HepG2 (cell line): ENCODE measurements around the gene DGAT2. TPM values are rescaled to one million over a fixed set of nuclear protein-coding genes. Genes with fewer than 3 reads are reported as not detected.

Experiments used
- ARID2 ChIP-seq: sonication (generic); formaldehyde crosslinking; IDR thresholded peaks from 2 replicates; pipeline ENCODE4 v1.8.1; 2022; ENCODE audit warnings: mild to moderate bottlenecking, missing genetic modification reagents, borderline replicate concordance
- EHMT2 ChIP-seq: fragments of 200-600 bp; sonication (generic); IDR thresholded peaks from 2 replicates; pipeline ENCODE4 v1.7.0; 2017; ENCODE audit warnings: antibody characterized with exemption, low read depth, low read length, borderline replicate concordance
- GATA4 ChIP-seq: sonication (generic); IDR thresholded peaks from 2 replicates; pipeline ENCODE4 v1.6.1; 2016; ENCODE audit warnings: antibody characterized with exemption, low read depth, borderline replicate concordance
- HNRNPL ChIP-seq: fragments of 200-400 bp; formaldehyde crosslinking; IDR thresholded peaks from 2 replicates; pipeline ENCODE4 v1.6.1; 2017; ENCODE audit warnings: mild to moderate bottlenecking, low read depth, low read length
- JDP2 ChIP-seq: sonication (generic); formaldehyde crosslinking; IDR thresholded peaks from 2 replicates; pipeline ENCODE4 v1.8.1; 2022; ENCODE audit warnings: missing genetic modification reagents, borderline replicate concordance
- MAFG ChIP-seq: sonication (generic); formaldehyde crosslinking; IDR thresholded peaks from 2 replicates; pipeline ENCODE4 v1.5.1; 2020; ENCODE audit warnings: mild to moderate bottlenecking, missing genetic modification reagents
- MEIS1 ChIP-seq: sonication (generic); formaldehyde crosslinking; IDR thresholded peaks from 2 replicates; pipeline ENCODE4 v1.9.0; 2021; ENCODE audit warnings: mild to moderate bottlenecking, missing genetic modification reagents, moderate library complexity, borderline replicate concordance
- MTA3 ChIP-seq: sonication (generic); formaldehyde crosslinking; IDR thresholded peaks from 2 replicates; pipeline ENCODE4 v1.4.0; 2020; ENCODE audit warnings: missing genetic modification reagents
- SOX13 ChIP-seq, 3 experiments: fragments of 450-650 bp in 1 of 3; sonication (generic) in 1 of 3; formaldehyde crosslinking in 1 of 3; IDR thresholded peaks in 2 of 3; conservative IDR thresholded peaks in 1 of 3; 2 replicates each; pipeline versions ENCODE4 v1.5.0 to v1.6.1; 2016 to 2020; ENCODE audit warnings: antibody characterized with exemption in 1 of 3, mild to moderate bottlenecking in 1 of 3, missing compliant biosample characterization in 1 of 3, missing genetic modification reagents in 1 of 3, moderate library complexity in 1 of 3
- TP53 ChIP-seq: sonication (generic); formaldehyde crosslinking; conservative IDR thresholded peaks from 2 replicates; pipeline ENCODE4 v1.4.0; 2020; ENCODE audit warnings: missing genetic modification reagents
- YY1 ChIP-seq: IDR thresholded peaks from 2 replicates; pipeline ENCODE4 v1.6.1; 2011; ENCODE audit warnings: low read length, low read depth, moderate library complexity, mild to moderate bottlenecking; ENCODE audit not compliant: insufficient read depth, insufficient replicate concordance
- ZNF138 ChIP-seq: sonication (generic); formaldehyde crosslinking; IDR thresholded peaks from 2 replicates; pipeline ENCODE4 v1.5.0; 2020; ENCODE audit warnings: mild to moderate bottlenecking, low read depth, missing genetic modification reagents
- ZNF20 ChIP-seq: sonication (generic); formaldehyde crosslinking; IDR thresholded peaks from 2 replicates; pipeline ENCODE4 v1.4.0; 2020; ENCODE audit warnings: mild to moderate bottlenecking, moderate library complexity, missing genetic modification reagents
- ZNF205 ChIP-seq: IDR thresholded peaks from 2 replicates; pipeline ENCODE4 v1.6.1; 2018; ENCODE audit warnings: missing biosample characterization, missing genetic modification reagents
- ZNF564 ChIP-seq: sonication (generic); formaldehyde crosslinking; IDR thresholded peaks from 2 replicates; pipeline ENCODE4 v1.8.1; 2023; ENCODE audit warnings: mild to moderate bottlenecking, missing genetic modification reagents
- ZNF839 ChIP-seq: sonication (generic); formaldehyde crosslinking; IDR thresholded peaks from 2 replicates; pipeline ENCODE4 v1.4.0; 2020; ENCODE audit warnings: missing genetic modification reagents, mild to moderate bottlenecking, borderline replicate concordance
- ZZZ3 ChIP-seq: sonication (generic); formaldehyde crosslinking; IDR thresholded peaks from 2 replicates; pipeline ENCODE4 v1.4.0; 2020; ENCODE audit warnings: missing genetic modification reagents, mild to moderate bottlenecking, borderline replicate concordance
- polyA plus RNA-seq, 8 experiments: library from polyadenylated mRNA; depleted of rRNA in 3 of 8; stranded (reverse) in 7 of 8; unstranded in 1 of 8; fragments of >200 nt; fragmentation: Illumina TruSeq in 4 of 8; extraction: Trizol in 4 of 8; gene quantifications; 2 replicates each; pipeline versions ENCODE4 v1.2.1 to v1.2.3, GENCODE V29; 2011 to 2016; ENCODE audit warnings: low read depth in 4 of 8, missing spikeins in 1 of 8, mixed read lengths in 1 of 8; ENCODE audit not compliant: insufficient read depth in 1 of 8
- total RNA-seq, 5 experiments: library from RNA; depleted of rRNA; stranded (reverse); fragments of >200 nt; fragmentation: Illumina TruSeq; extraction: Trizol; gene quantifications; 2 replicates each; pipeline ENCODE4 v1.2.3, GENCODE V29; 2016; ENCODE audit warnings: low read depth in 1 of 5
- TF ChIP-seq, protein P1 (sequence below): sonication (generic); formaldehyde crosslinking; IDR thresholded peaks from 2 replicates; pipeline ENCODE4 v1.5.0; 2020; ENCODE audit warnings: missing genetic modification reagents
- TF ChIP-seq, protein P2 (sequence below), 2 experiments: IDR thresholded peaks; 2 replicates each; pipeline ENCODE4 v1.6.1; 2011 to 2012; ENCODE audit warnings: low read length in 2 of 2, borderline replicate concordance in 1 of 2, low read depth in 1 of 2, mild to moderate bottlenecking in 1 of 2, moderate library complexity in 1 of 2
- TF ChIP-seq, protein P3 (sequence below): sonication (generic); formaldehyde crosslinking; IDR thresholded peaks from 2 replicates; pipeline ENCODE4 v1.8.0; 2022; ENCODE audit warnings: missing genetic modification reagents, mild to moderate bottlenecking, moderate library complexity, borderline replicate concordance

Gene DGAT2
- total and polyA plus RNA-seq, 2 of the 13 experiments (the other 11 are each of a cell fraction or from before 2014, with no cell fraction given), result 39.0 to 65.6 TPM

GRCh38 chr11:75734491-75735180, 33.9 kb upstream of the DGAT2 start (continued):
- TF ChIP-seq, protein P1, sequence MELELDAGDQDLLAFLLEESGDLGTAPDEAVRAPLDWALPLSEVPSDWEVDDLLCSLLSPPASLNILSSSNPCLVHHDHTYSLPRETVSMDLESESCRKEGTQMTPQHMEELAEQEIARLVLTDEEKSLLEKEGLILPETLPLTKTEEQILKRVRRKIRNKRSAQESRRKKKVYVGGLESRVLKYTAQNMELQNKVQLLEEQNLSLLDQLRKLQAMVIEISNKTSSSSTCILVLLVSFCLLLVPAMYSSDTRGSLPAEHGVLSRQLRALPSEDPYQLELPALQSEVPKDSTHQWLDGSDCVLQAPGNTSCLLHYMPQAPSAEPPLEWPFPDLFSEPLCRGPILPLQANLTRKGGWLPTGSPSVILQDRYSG (CRISPR knock-in tag), result no peak
- TF ChIP-seq, protein P2, sequence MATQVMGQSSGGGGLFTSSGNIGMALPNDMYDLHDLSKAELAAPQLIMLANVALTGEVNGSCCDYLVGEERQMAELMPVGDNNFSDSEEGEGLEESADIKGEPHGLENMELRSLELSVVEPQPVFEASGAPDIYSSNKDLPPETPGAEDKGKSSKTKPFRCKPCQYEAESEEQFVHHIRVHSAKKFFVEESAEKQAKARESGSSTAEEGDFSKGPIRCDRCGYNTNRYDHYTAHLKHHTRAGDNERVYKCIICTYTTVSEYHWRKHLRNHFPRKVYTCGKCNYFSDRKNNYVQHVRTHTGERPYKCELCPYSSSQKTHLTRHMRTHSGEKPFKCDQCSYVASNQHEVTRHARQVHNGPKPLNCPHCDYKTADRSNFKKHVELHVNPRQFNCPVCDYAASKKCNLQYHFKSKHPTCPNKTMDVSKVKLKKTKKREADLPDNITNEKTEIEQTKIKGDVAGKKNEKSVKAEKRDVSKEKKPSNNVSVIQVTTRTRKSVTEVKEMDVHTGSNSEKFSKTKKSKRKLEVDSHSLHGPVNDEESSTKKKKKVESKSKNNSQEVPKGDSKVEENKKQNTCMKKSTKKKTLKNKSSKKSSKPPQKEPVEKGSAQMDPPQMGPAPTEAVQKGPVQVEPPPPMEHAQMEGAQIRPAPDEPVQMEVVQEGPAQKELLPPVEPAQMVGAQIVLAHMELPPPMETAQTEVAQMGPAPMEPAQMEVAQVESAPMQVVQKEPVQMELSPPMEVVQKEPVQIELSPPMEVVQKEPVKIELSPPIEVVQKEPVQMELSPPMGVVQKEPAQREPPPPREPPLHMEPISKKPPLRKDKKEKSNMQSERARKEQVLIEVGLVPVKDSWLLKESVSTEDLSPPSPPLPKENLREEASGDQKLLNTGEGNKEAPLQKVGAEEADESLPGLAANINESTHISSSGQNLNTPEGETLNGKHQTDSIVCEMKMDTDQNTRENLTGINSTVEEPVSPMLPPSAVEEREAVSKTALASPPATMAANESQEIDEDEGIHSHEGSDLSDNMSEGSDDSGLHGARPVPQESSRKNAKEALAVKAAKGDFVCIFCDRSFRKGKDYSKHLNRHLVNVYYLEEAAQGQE (IDR thresholded peaks at IDR 0.05; ENCODE audit: borderline replicate concordance in 1 of 2, low read depth in 1 of 2, low read length in 2 of 2), result no peak
- TF ChIP-seq ZNF564 (CRISPR knock-in tag) (no peak), ARID2 (no peak), YY1 (no peak), HNRNPL (no peak), MTA3 (no peak), MEIS1 (CRISPR knock-in tag) (peak; percentile 47; the same call in 1 of the 2 replicates), ZZZ3 (no peak), TP53 (CRISPR knock-in tag) (no peak), JDP2 (CRISPR knock-in tag) (no peak), ZNF138 (no peak), GATA4 (no peak), ZNF205 (CRISPR knock-in tag) (no peak), MAFG (CRISPR knock-in tag) (peak; percentile 32; the same call in 1 of the 2 replicates), SOX13 (IDR thresholded peaks at IDR 0.05) (0 out of 2 replicates have a peak, but pooled peaks have one; percentile 16), SOX13 (CRISPR knock-in tag; conservative IDR thresholded peaks at IDR 0.05 in 1 of 2, IDR thresholded peaks at IDR 0.05 in 1 of 2) (no peak), ZNF20 (no peak), EHMT2 (no peak), ZNF839 (CRISPR knock-in tag) (no peak)
- TF ChIP-seq, protein P3, sequence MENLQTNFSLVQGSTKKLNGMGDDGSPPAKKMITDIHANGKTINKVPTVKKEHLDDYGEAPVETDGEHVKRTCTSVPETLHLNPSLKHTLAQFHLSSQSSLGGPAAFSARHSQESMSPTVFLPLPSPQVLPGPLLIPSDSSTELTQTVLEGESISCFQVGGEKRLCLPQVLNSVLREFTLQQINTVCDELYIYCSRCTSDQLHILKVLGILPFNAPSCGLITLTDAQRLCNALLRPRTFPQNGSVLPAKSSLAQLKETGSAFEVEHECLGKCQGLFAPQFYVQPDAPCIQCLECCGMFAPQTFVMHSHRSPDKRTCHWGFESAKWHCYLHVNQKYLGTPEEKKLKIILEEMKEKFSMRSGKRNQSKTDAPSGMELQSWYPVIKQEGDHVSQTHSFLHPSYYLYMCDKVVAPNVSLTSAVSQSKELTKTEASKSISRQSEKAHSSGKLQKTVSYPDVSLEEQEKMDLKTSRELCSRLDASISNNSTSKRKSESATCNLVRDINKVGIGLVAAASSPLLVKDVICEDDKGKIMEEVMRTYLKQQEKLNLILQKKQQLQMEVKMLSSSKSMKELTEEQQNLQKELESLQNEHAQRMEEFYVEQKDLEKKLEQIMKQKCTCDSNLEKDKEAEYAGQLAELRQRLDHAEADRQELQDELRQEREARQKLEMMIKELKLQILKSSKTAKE (CRISPR knock-in tag), result no peak
